GM21390 (cell line): Measurements from ENCODE around the gene AARS1.
"Not testable (repeated sequence)": the region's sequence is repeated elsewhere in the genome, so short reads cannot be mapped to it uniquely, and the experiment has no call there.

Source experiments
- ATAC-seq: cut with Tn5 transposase; IDR thresholded peaks from one replicate; pipeline ENCODE4 v1.9.1; 2021; ENCODE audit not compliant: unreplicated experiment

Gene AARS1

GRCh38 chr16:70226024-70226423 lies 63.3 kb downstream of the AARS1 start:
- ATAC-seq: not testable (repeated sequence)

- ATAC-seq: not testable (repeated sequence)
These were observed 63.9 kb downstream of the AARS1 start for GRCh38 chr16:70225430-70225829.

- not testable (repeated sequence) for ATAC-seq
These were observed 64.7 kb downstream of the AARS1 start for GRCh38 chr16:70224645-70225044.

GRCh38 chr16:70223971-70224513 lies 65.3 kb downstream of the AARS1 start:
- not testable (repeated sequence) for ATAC-seq

- ATAC-seq: not testable (repeated sequence)
These were observed 66.1 kb downstream of the AARS1 start for GRCh38 chr16:70223216-70223615.

GRCh38 chr16:70222574-70222973 lies 66.7 kb downstream of the AARS1 start:
- not testable (repeated sequence) for ATAC-seq

GRCh38 chr16:70218586-70218985 lies 70.7 kb downstream of the AARS1 start:
- not testable (repeated sequence) for ATAC-seq

- ATAC-seq: not testable (repeated sequence)
These were observed 82.9 kb downstream of the AARS1 start for GRCh38 chr16:70206382-70206781.

- ATAC-seq: not testable (repeated sequence)
These were observed 84.5 kb downstream of the AARS1 start for GRCh38 chr16:70204668-70205405.

GRCh38 chr16:70204010-70204409 lies 85.3 kb downstream of the AARS1 start:
- not testable (repeated sequence) for ATAC-seq

- ATAC-seq: not testable (repeated sequence)
These were observed 85.8 kb downstream of the AARS1 start for GRCh38 chr16:70203508-70203907.
